Keratinocyte (primary cell): ENCODE results near the gene ATF5.

ENCODE experiments used
- EZH2 ChIP-seq: IDR thresholded peaks from one replicate; pipeline ENCODE4 v1.6.1; 2012; ENCODE audit warnings: inconsistent platforms, mild to moderate bottlenecking, low read length, moderate library complexity
- TF ChIP-seq, protein P1 (sequence below), 3 experiments: IDR thresholded peaks in 1 of 3; conservative IDR thresholded peaks in 1 of 3; optimal IDR thresholded peaks in 1 of 3; 2 replicates in 2 of 3; 3 replicates in 1 of 3; pipeline versions ENCODE3 to v1.5.1; 2011; ENCODE audit warnings: low read length in 3 of 3, mild to moderate bottlenecking in 3 of 3, moderate library complexity in 2 of 3, control low read depth in 1 of 3, inconsistent platforms in 1 of 3; ENCODE audit not compliant: insufficient read depth in 2 of 3; ENCODE audit errors: extremely low read depth in 1 of 3

DNA sequence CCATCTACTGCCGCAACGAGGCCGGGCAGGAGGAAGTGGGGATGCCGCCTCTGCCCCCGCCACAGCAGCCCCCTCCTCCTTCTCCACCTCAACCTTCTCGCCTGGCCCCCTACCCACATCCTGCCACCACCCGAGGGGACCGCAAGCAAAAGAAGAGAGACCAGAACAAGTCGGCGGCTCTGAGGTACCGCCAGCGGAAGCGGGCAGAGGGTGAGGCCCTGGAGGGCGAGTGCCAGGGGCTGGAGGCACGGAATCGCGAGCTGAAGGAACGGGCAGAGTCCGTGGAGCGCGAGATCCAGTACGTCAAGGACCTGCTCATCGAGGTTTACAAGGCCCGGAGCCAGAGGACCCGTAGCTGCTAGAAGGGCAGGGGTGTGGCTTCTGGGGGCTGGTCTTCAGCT, 3.7 kb downstream of the ATF5 start:
- TF ChIP-seq, protein P1, sequence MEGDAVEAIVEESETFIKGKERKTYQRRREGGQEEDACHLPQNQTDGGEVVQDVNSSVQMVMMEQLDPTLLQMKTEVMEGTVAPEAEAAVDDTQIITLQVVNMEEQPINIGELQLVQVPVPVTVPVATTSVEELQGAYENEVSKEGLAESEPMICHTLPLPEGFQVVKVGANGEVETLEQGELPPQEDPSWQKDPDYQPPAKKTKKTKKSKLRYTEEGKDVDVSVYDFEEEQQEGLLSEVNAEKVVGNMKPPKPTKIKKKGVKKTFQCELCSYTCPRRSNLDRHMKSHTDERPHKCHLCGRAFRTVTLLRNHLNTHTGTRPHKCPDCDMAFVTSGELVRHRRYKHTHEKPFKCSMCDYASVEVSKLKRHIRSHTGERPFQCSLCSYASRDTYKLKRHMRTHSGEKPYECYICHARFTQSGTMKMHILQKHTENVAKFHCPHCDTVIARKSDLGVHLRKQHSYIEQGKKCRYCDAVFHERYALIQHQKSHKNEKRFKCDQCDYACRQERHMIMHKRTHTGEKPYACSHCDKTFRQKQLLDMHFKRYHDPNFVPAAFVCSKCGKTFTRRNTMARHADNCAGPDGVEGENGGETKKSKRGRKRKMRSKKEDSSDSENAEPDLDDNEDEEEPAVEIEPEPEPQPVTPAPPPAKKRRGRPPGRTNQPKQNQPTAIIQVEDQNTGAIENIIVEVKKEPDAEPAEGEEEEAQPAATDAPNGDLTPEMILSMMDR (optimal IDR thresholded peaks at IDR 0.05 in 1 of 3, IDR thresholded peaks at IDR 0.05 in 1 of 3, conservative IDR thresholded peaks at IDR 0.05 in 1 of 3; ENCODE audit: extremely low read depth in 1 of 3, insufficient read depth in 2 of 3, low read length in 3 of 3), result no peak
- TF ChIP-seq EZH2, result no peak
